ENCODE data around the gene PRDM11.

PRDM11 gene

GRCh38 chr11:45224766-45225165, 78.3 kb downstream of the PRDM11 start:
- no peak for DNase-seq (ENCODE audit: low spot score)
- H3K4me3 ChIP-seq = no peak overlapping the region
- no peak for TF ChIP-seq CTCF (IDR thresholded peaks at IDR 0.05)
- no peak overlapping the region for H3K27ac ChIP-seq

GRCh38 chr11:45225277-45225676, 78.8 kb downstream of the PRDM11 start:
- Histone ChIP-seq H3K27ac (no peak overlapping the region), H3K4me3 (no peak overlapping the region)
- TF ChIP-seq CTCF (IDR thresholded peaks at IDR 0.05) = no peak
- no peak for DNase-seq (ENCODE audit: low spot score)

GRCh38 chr11:45225961-45226871, 79.8 kb downstream of the PRDM11 start:
- no peak for TF ChIP-seq CTCF (IDR thresholded peaks at IDR 0.05)
- H3K27ac ChIP-seq = no peak overlapping the region
- no peak for DNase-seq (ENCODE audit: low spot score)
- H3K4me3 ChIP-seq = no peak overlapping the region

- TF ChIP-seq CTCF (IDR thresholded peaks at IDR 0.05) = no peak
- Histone ChIP-seq H3K27ac (no peak overlapping the region), H3K4me3 (no peak overlapping the region)
- no peak for DNase-seq (ENCODE audit: low spot score)
These were observed 80.5 kb downstream of the PRDM11 start for GRCh38 chr11:45226901-45227300.

GRCh38 chr11:45227836-45228235, 81.4 kb downstream of the PRDM11 start:
- TF ChIP-seq CTCF (IDR thresholded peaks at IDR 0.05) = no peak
- Histone ChIP-seq H3K27ac (no peak overlapping the region), H3K4me3 (no peak overlapping the region)
- DNase-seq (ENCODE audit: low spot score) = no peak

GRCh38 chr11:45229401-45230020, 83.1 kb downstream of the PRDM11 start:
- H3K27ac ChIP-seq = no peak overlapping the region
- no peak for TF ChIP-seq CTCF (IDR thresholded peaks at IDR 0.05)
- H3K4me3 ChIP-seq = no peak overlapping the region
- no peak for DNase-seq (ENCODE audit: low spot score)
